ENCODE data around the gene SEC31A.

DNA sequence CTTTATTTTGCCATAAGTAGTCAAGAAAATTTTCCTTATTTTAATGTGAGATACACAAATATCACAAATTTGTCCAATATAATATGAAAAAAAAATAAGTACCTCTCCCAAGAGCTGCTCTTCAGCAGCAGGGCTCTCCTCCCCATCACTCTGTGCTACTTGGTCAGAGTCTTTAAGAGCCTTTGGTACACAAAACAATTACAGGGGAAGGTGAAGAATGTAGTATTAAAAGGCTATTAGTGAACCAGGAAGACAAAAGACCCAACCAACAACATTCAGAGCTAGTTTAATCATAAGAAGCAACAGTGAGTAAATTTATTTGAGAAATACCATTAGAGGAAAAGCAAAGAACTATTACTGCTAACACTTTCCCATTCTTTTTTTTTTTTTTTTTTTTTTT, 29.4 kb downstream of the SEC31A start:
- TF ChIP-seq, protein P1, sequence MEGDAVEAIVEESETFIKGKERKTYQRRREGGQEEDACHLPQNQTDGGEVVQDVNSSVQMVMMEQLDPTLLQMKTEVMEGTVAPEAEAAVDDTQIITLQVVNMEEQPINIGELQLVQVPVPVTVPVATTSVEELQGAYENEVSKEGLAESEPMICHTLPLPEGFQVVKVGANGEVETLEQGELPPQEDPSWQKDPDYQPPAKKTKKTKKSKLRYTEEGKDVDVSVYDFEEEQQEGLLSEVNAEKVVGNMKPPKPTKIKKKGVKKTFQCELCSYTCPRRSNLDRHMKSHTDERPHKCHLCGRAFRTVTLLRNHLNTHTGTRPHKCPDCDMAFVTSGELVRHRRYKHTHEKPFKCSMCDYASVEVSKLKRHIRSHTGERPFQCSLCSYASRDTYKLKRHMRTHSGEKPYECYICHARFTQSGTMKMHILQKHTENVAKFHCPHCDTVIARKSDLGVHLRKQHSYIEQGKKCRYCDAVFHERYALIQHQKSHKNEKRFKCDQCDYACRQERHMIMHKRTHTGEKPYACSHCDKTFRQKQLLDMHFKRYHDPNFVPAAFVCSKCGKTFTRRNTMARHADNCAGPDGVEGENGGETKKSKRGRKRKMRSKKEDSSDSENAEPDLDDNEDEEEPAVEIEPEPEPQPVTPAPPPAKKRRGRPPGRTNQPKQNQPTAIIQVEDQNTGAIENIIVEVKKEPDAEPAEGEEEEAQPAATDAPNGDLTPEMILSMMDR (IDR thresholded peaks at IDR 0.05; ENCODE audit: low read depth, low read length) = no peak
- no peak for TF ChIP-seq EZH2phosphoT487 (IDR thresholded peaks at IDR 0.05; ENCODE audit: low read depth)

Data from OCI-LY3 (cell line).